Right atrium auricular region (tissue), 2 donors: ENCODE measurements around the gene PRDM16. TPM values are rescaled to one million over a fixed set of nuclear protein-coding genes. Genes with fewer than 3 reads are reported as not detected.

Experiments
- DNase-seq: peaks from one replicate; pipeline ENCODE4 v3.0.0-alpha.2; 2019; ENCODE audit warnings: low spot score
- H3K27ac ChIP-seq, 2 donors: fragments of 200-600 bp; sonication (generic); 1 replicate in 1 of 2; 2 replicates in 1 of 2; pipeline ENCODE4 v1.5.1; 2016 to 2019
- H3K27me3 ChIP-seq, 2 donors: fragments of 200-600 bp; sonication (generic); one replicate each; pipeline versions ENCODE4 v1.5.1 to v1.6.0; 2017 to 2019
- H3K36me3 ChIP-seq: fragments of 200-600 bp; sonication (generic); one replicate; pipeline ENCODE4 v1.5.1; 2016
- H3K4me1 ChIP-seq, 2 donors: fragments of 200-600 bp; sonication (generic); one replicate each; pipeline versions ENCODE4 v1.5.1 to v1.6.0; 2017 to 2019
- H3K4me3 ChIP-seq, 2 donors: fragments of 200-600 bp; sonication (generic); 1 replicate in 1 of 2; 2 replicates in 1 of 2; pipeline ENCODE4 v1.5.1; 2017 to 2019; ENCODE audit warnings: mild to moderate bottlenecking in 1 of 2, moderate library complexity in 1 of 2
- H3K9me3 ChIP-seq, 2 donors: fragments of 200-600 bp; sonication (generic); one replicate each; pipeline ENCODE4 v1.5.1; 2019
- total RNA-seq, 2 donors: library from RNA; depleted of rRNA; stranded (reverse); fragments of >200 nt; gene quantifications; one replicate each; pipeline ENCODE4 v1.1.0, GENCODE V29; 2016
- TF ChIP-seq, protein P1 (sequence below), 2 donors: fragments of 200-600 bp; sonication (generic); IDR thresholded peaks; one replicate each; pipeline ENCODE4 v1.5.1; 2019; ENCODE audit warnings: antibody characterized with exemption in 2 of 2

PRDM16 gene
- total RNA-seq, 2 donors from 2014 or later = 0.22 to 3.3 TPM

DNA sequence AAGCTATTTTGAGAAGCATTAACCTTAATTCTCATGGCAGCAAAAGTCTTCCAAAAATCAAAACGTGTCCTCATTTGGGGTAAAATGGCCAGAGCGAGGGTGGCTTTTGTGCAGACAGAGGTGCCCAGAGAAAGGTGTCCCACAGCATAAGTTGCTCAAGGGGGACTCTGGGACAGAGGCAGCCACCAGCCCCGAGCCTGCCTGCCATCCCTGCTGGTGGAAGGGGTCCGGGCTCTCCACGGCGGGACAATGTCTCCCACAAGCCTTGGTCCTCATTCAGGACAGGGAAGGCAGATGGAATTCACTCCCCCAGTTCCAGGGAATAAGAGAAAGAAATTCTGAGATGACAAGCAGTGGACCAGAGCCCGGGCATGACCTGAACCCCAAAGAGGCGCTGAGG is 372.9 kb downstream of the PRDM16 start:
- TF ChIP-seq, protein P1, sequence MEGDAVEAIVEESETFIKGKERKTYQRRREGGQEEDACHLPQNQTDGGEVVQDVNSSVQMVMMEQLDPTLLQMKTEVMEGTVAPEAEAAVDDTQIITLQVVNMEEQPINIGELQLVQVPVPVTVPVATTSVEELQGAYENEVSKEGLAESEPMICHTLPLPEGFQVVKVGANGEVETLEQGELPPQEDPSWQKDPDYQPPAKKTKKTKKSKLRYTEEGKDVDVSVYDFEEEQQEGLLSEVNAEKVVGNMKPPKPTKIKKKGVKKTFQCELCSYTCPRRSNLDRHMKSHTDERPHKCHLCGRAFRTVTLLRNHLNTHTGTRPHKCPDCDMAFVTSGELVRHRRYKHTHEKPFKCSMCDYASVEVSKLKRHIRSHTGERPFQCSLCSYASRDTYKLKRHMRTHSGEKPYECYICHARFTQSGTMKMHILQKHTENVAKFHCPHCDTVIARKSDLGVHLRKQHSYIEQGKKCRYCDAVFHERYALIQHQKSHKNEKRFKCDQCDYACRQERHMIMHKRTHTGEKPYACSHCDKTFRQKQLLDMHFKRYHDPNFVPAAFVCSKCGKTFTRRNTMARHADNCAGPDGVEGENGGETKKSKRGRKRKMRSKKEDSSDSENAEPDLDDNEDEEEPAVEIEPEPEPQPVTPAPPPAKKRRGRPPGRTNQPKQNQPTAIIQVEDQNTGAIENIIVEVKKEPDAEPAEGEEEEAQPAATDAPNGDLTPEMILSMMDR (IDR thresholded peaks at IDR 0.05) = no peak
- Histone ChIP-seq H3K36me3 (no peaks in the 10 kb centered on the region), H3K27me3 (no peaks in the 10 kb centered on the region), H3K27ac (no peak overlapping the region), H3K9me3 (no peaks in the 10 kb centered on the region), H3K4me1 (no peaks in the 10 kb centered on the region), H3K4me3 (no peak overlapping the region)
- no peak for DNase-seq

GRCh38 chr1:3442331-3442730 is 373.3 kb downstream of the PRDM16 start:
- Histone ChIP-seq H3K4me1 (no peaks in the 10 kb centered on the region), H3K27ac (no peak overlapping the region), H3K36me3 (no peaks in the 10 kb centered on the region), H3K4me3 (no peak overlapping the region), H3K9me3 (no peaks in the 10 kb centered on the region), H3K27me3 (no peaks in the 10 kb centered on the region)
- TF ChIP-seq, protein P1 (IDR thresholded peaks at IDR 0.05) = no peak
- DNase-seq = no peak

DNA sequence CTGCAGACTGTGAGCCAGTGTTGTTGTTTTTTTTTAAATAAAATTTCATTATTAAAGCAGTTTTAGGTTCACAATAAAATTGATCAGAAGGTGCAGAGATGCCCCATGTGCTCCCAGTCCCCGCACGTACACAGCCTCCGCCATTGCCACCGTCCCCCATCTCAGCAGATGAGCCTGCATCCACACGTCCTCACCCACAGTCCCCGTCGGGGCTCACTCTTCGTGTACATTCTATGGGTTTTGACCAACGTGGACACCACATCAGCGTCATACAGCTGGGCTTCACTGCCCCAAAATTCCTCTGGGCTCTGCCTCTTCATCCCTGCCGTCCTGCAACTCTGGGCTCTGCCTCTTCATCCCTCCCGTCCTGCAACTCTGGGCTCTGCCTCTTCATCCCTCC is 373.9 kb downstream of the PRDM16 start:
- Histone ChIP-seq H3K27me3 (no peaks in the 10 kb centered on the region), H3K4me1 (no peaks in the 10 kb centered on the region), H3K4me3 (no peak overlapping the region), H3K27ac (no peak overlapping the region), H3K9me3 (peaks cover 0 to 3% of the 10 kb centered on the region in 2 donors), H3K36me3 (no peaks in the 10 kb centered on the region)
- TF ChIP-seq, protein P1 (IDR thresholded peaks at IDR 0.05) = no peak
- DNase-seq = no peak

DNA sequence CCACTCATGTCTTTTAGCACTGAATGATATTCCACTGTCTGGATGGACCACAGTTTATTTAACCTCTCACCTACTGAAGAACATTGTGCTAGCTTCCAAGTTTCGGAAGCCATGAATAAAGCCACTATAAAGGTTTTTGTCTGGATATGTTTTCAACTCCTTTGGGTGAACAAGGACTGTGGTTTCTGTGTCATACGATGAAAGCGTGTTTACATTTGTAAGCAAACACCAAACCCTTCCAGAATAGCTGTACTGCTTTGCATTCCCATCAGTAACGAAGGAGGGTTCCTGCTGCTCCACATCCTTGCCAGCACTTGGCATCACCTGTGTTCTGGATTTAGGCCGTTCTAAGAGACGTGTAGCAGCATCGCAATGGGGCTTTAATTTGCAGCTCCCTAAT is 374.8 kb downstream of the PRDM16 start:
- Histone ChIP-seq H3K36me3 (no peaks in the 10 kb centered on the region), H3K4me1 (no peaks in the 10 kb centered on the region), H3K9me3 (peaks cover 0 to 7% of the 10 kb centered on the region in 2 donors), H3K4me3 (no peak overlapping the region), H3K27ac (no peak overlapping the region), H3K27me3 (no peaks in the 10 kb centered on the region)
- TF ChIP-seq, protein P1 (IDR thresholded peaks at IDR 0.05) = no peak
- DNase-seq = no peak

DNA sequence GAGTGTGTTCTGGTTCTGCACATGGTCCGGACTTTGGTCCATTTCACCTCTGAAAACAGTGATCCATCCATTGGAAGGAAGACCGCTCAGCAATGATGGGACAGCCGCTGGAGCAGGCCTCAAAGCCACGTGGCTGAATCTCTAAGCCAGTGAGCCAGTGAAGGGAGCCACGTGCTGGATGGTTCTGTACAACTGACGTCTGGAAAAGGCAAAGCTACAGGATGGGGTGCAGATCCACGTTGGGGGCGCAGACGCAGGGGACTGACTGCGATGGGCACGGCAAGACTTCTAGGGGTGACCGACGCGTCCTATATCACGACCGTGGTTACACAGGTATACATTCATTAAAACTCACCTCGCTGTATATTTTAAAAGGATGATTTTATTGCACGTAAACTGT is 375.3 kb downstream of the PRDM16 start:
- no peak for DNase-seq
- Histone ChIP-seq H3K4me1 (no peaks in the 10 kb centered on the region), H3K27ac (no peak overlapping the region), H3K4me3 (no peak overlapping the region), H3K27me3 (no peaks in the 10 kb centered on the region), H3K9me3 (peaks cover 0 to 7% of the 10 kb centered on the region in 2 donors), H3K36me3 (no peaks in the 10 kb centered on the region)
- TF ChIP-seq, protein P1 (IDR thresholded peaks at IDR 0.05) = no peak

DNA sequence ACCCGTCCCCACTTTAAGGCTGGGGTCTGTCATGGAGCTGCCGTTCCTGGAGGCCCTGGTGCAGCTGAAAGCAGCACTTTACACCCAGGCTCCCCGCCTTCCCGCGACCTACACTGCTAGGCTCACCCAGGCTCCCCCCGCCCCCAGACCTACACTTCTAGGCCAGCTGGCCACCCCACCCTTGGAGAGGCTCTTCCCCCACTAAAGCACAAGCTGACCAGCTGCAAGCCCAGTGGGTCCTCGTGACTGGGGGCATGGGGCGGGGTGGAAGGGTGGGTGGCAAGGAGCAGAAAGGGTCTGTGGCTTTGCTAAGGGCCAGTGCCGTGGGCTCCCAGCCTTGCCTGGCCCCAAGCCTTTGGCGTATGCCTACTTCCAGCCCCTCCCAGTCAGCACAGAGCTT is 375.7 kb downstream of the PRDM16 start:
- DNase-seq = no peak
- H3K9me3 ChIP-seq = peaks cover 0 to 7% of the 10 kb centered on the region in 2 donors
- H3K27me3 ChIP-seq = no peaks in the 10 kb centered on the region

More for the DNA sequence above, 375.7 kb downstream of the PRDM16 start:
- TF ChIP-seq, protein P1 (IDR thresholded peaks at IDR 0.05) = no peak
- no peak overlapping the region for H3K4me3 ChIP-seq
- no peaks in the 10 kb centered on the region for H3K4me1 ChIP-seq
- H3K36me3 ChIP-seq = no peaks in the 10 kb centered on the region
- no peak overlapping the region for H3K27ac ChIP-seq
